Heart left ventricle (tissue), 16 donors: Measurements from ENCODE around the gene ANGPTL7. TPM values are rescaled to one million over a fixed set of nuclear protein-coding genes. Genes with fewer than 3 reads are reported as not detected.

ENCODE experiments used
- ATAC-seq, 4 donors: fragments of 200-7000 bp; cut with Tn5 transposase; one replicate each; pipeline ENCODE4 v1.9.1; 2020 to 2022; ENCODE audit warnings: moderate library complexity in 4 of 4, mild to moderate bottlenecking in 3 of 4, moderate number of reproducible peaks in 1 of 4
- DNase-seq, 5 donors: peaks; one replicate each; pipeline ENCODE4 v3.0.0-alpha.2; 2020
- H3K27ac ChIP-seq, 12 donors: fragments of 200-600 bp; sonication (generic) in 4 of 12; one replicate each; pipeline versions ENCODE4 v1.5.0 to v1.8.0; 2016 to 2022; ENCODE audit warnings: mild to moderate bottlenecking in 2 of 12
- H3K27me3 ChIP-seq, 9 donors: fragments of 200-600 bp; sonication (generic) in 2 of 9; one replicate each; pipeline versions ENCODE4 v1.5.1 to v1.8.0; 2016 to 2022; ENCODE audit warnings: mild to moderate bottlenecking in 3 of 9
- H3K36me3 ChIP-seq, 9 donors: fragments of 200-600 bp; sonication (generic) in 2 of 9; one replicate each; pipeline versions ENCODE4 v1.5.0 to v1.8.0; 2018 to 2022; ENCODE audit warnings: mild to moderate bottlenecking in 2 of 9
- H3K4me1 ChIP-seq, 12 donors: fragments of 200-600 bp; sonication (generic) in 4 of 12; one replicate each; pipeline versions ENCODE4 v1.5.0 to v1.8.0; 2016 to 2022; ENCODE audit warnings: mild to moderate bottlenecking in 3 of 12
- H3K4me3 ChIP-seq, 12 donors: fragments of 200-600 bp; sonication (generic) in 4 of 12; one replicate each; pipeline versions ENCODE4 v1.5.0 to v1.8.0; 2017 to 2022; ENCODE audit warnings: mild to moderate bottlenecking in 9 of 12, moderate library complexity in 4 of 12
- H3K9me3 ChIP-seq, 12 donors: fragments of 200-600 bp; sonication (generic) in 4 of 12; one replicate each; pipeline versions ENCODE4 v1.5.0 to v1.8.0; 2016 to 2022; ENCODE audit warnings: mild to moderate bottlenecking in 1 of 12
- POLR2A ChIP-seq, 2 donors: fragments of 450-650 bp; IDR thresholded peaks; one replicate each; pipeline ENCODE4 v1.6.1; 2017; ENCODE audit warnings: antibody characterized with exemption in 2 of 2, mild to moderate bottlenecking in 2 of 2, moderate library complexity in 2 of 2
- WGBS, 4 donors: extraction: QIAGEN DNeasy Blood & Tissue Kit in 2 of 4; methylation state at CpG; one replicate each; pipeline versions ENCODE4 v1.1.5 to v1.1.7; 2013 to 2018; 5-methylcytosine and 5-hydroxymethylcytosine counted together
- intact Hi-C, 10 donors: fragments of 100-400 bp; cut with DNase I; formaldehyde crosslinking; loops; one replicate each; pipeline versions ENCODE4 v1.11.1 to v1.14.2; 2022
- polyA plus RNA-seq, 2 donors: library from polyadenylated mRNA; stranded (reverse); fragments of 200-250 nt; gene quantifications; one replicate each; pipeline ENCODE4 v1.2.3, GENCODE V29; 2013
- total RNA-seq, 9 donors: library from RNA; depleted of rRNA in 2 of 9; stranded (reverse); fragments of >200 nt in 2 of 9; fragmentation: NEBNext Ultra II Directional in 3 of 9; extraction: Animal tissue kit (Norgen Biotek cat#: 25700) in 3 of 9; gene quantifications; one replicate each; pipeline versions ENCODE4 v1.1.0 to v1.2.4, GENCODE V29; 2016 to 2023
- TF ChIP-seq, protein P1 (sequence below), 12 donors: fragments of 200-600 bp; sonication (generic) in 4 of 12; IDR thresholded peaks; one replicate each; pipeline versions ENCODE4 v1.5.0 to v1.8.0; 2018 to 2022; ENCODE audit warnings: antibody characterized with exemption in 12 of 12, mild to moderate bottlenecking in 5 of 12
- donor health status: ischemic (EF 13 %, LVEDD 7.1; RV severe dilation, severe dysfunction).
- donor health status: healthy with polysubstance abuse.
- donor health status: DM: no; HTN: yes; CAD: no.
- donor health status: DM: no; HTN: no; CAD: no.
- donor health status: ischemic (EF 25% LVEDD 6.9; RV normal size, moderate dysfunction).
- donor health status: ischemic (EF 25% LVEDD 5.7; RV mildly dilated, moderate dysfunction).
- donor health status: healthy.
- donor health status: DM: yes; HTN: yes; CAD: no.
- donor health status: ischemic (EF 35%, LVEDD 5.7; RV mildly dilated, moderate dysfunction).
- donor health status: nonischemic (EF 11% LVEDD 7.7; RV severe dilation, severe dysfunction).
- donor health status: DM: yes; HTN: yes; CAD: no.
- donor health status: PGD.
- donor health status: ischemic (EF 29% LVEDD 5.4; RV normal size, mild dysfunction).
- donor health status: nonischemic (EF 23%, LVEDD 6.1; RV moderate dilation, normal function).

ANGPTL7 gene
- total and polyA plus RNA-seq, 11 donors: 0.15 to 2.6 (median 0.43) TPM; not detected in 1

DNA sequence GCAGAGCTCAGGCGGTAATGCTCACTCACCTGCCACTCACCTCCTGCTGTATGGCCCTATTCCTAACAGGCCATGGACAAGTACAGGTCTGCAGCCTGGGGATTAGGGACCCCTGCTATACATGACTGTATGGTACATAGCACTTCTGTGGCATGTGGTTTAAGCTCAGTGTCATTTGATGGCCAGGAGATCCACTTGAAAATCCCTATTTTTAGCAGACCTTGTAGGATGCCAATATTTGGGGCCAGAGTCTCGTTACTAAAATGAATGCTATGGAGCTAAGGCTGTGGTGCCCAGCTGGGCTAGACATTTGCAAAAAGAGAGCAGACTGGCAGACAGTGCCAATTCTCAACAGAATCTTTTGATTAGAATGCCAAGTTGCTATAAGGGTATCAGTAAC is 1.7 kb upstream of the ANGPTL7 start:
- intact Hi-C loops: no loop called here
- Histone ChIP-seq H3K9me3 (no peaks in the 10 kb centered on the region), H3K4me1 (peaks cover 0 to 30% (median 14%) of the 10 kb centered on the region in 12 donors), H3K27ac (peak overlapping the region in 3 of 12 donors; percentile 13 to 32 (median 15)), H3K4me3 (no peak overlapping the region), H3K27me3 (no peaks in the 10 kb centered on the region), H3K36me3 (peaks cover 0 to 70% (median 53%) of the 10 kb centered on the region in 9 donors)
- ATAC-seq (peak; percentile 35 to 56 (median 42)), DNase-seq (no peak)
- WGBS, 4 donors: 50 to 63% (median 54%) methylated on average over 2 of the region's 2 CpGs
- TF ChIP-seq, protein P1, sequence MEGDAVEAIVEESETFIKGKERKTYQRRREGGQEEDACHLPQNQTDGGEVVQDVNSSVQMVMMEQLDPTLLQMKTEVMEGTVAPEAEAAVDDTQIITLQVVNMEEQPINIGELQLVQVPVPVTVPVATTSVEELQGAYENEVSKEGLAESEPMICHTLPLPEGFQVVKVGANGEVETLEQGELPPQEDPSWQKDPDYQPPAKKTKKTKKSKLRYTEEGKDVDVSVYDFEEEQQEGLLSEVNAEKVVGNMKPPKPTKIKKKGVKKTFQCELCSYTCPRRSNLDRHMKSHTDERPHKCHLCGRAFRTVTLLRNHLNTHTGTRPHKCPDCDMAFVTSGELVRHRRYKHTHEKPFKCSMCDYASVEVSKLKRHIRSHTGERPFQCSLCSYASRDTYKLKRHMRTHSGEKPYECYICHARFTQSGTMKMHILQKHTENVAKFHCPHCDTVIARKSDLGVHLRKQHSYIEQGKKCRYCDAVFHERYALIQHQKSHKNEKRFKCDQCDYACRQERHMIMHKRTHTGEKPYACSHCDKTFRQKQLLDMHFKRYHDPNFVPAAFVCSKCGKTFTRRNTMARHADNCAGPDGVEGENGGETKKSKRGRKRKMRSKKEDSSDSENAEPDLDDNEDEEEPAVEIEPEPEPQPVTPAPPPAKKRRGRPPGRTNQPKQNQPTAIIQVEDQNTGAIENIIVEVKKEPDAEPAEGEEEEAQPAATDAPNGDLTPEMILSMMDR (IDR thresholded peaks at IDR 0.05): no peak
- no peak for TF ChIP-seq POLR2A (IDR thresholded peaks at IDR 0.05)

DNA sequence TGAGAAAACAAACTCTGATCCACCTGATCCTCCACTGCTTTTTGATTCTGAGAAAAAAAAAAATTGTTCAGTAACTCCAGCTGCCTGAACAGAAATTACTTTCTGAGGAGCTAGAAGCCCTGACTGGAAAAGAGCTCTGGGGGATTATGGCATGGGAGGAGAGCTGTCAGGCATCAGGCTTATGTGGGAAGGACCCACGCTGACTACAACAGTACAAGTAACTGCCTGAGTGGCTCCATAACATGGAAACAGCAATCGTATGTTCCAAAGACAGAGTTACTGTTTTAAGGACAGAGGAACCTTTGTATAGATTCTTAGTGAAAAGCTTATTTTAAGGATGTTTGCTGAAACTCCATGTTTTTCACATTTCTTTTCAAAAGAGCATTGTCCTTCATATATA is 1.2 kb upstream of the ANGPTL7 start:
- peaks cover 0 to 70% (median 53%) of the 10 kb centered on the region in 9 donors for H3K36me3 ChIP-seq
- TF ChIP-seq, protein P1 (IDR thresholded peaks at IDR 0.05): no peak
- no peak for TF ChIP-seq POLR2A (IDR thresholded peaks at IDR 0.05)
- H3K4me3 ChIP-seq: no peak overlapping the region
- H3K9me3 ChIP-seq: no peaks in the 10 kb centered on the region
- peaks cover 0 to 30% (median 14%) of the 10 kb centered on the region in 12 donors for H3K4me1 ChIP-seq
- DNase-seq (no peak), ATAC-seq (peak in 1 of 4 donors; percentile 27)
- intact Hi-C loops: no loop called here
- H3K27ac ChIP-seq: peak overlapping the region in 3 of 12 donors; percentile 13 to 32 (median 15)
- H3K27me3 ChIP-seq: no peaks in the 10 kb centered on the region
- 32 to 46% (median 42%) methylated on average over 2 of the region's 2 CpGs for WGBS, 4 donors

DNA sequence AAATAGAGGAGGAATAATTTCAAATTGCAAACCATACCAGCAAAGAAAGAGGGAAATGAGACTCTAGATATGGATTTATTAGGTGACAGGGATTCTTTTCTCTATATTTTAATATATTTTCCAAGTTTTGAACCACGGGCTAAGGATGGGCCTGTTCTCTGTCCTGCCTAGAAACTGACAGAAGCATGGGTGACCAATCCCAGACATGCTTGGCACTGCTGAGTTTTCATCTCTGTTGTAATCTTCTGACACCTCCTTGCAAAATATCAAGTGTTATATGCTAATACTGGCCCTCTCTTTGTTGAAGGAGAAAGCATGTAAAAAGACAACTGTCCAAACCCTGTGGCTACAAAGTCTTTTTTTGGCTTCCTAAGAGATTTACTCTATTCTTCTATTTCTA is 774 bp upstream of the ANGPTL7 start:
- Histone ChIP-seq H3K4me3 (no peak overlapping the region), H3K27me3 (no peaks in the 10 kb centered on the region), H3K4me1 (peaks cover 0 to 30% (median 14%) of the 10 kb centered on the region in 12 donors), H3K27ac (peak overlapping the region in 1 of 12 donors; percentile 13), H3K36me3 (peaks cover 0 to 70% (median 55%) of the 10 kb centered on the region in 9 donors), H3K9me3 (no peaks in the 10 kb centered on the region)
- 29 to 55% (median 50%) methylated on average over 1 of the region's 1 CpG for WGBS, 4 donors
- intact Hi-C loops: no loop called here
- ATAC-seq (peak in 3 of 4 donors; percentile 66 to 77 (median 74)), DNase-seq (no peak)
- no peak for TF ChIP-seq POLR2A (IDR thresholded peaks at IDR 0.05)
- TF ChIP-seq, protein P1 (IDR thresholded peaks at IDR 0.05): no peak

DNA sequence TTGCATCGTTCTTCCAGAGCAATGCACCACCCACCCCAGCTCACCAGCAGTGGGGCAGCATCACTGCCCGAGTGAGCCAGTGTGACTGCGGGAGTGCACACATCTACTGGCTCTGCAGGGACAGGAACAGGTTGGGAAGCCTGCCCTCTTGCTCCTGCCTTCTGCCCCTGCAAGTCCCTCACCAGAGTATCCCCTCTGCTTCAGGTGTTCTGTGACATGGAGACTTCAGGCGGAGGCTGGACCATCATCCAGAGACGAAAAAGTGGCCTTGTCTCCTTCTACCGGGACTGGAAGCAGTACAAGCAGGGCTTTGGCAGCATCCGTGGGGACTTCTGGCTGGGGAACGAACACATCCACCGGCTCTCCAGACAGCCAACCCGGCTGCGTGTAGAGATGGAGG is 4.2 kb downstream of the ANGPTL7 start:
- no peak overlapping the region for H3K4me3 ChIP-seq
- H3K36me3 ChIP-seq: peaks cover 0 to 93% (median 89%) of the 10 kb centered on the region in 9 donors
- no peak for TF ChIP-seq POLR2A (IDR thresholded peaks at IDR 0.05)
- TF ChIP-seq, protein P1 (IDR thresholded peaks at IDR 0.05): no peak
- intact Hi-C loops: no loop called here
- ATAC-seq (no peak), DNase-seq (no peak)
- H3K27ac ChIP-seq: no peak overlapping the region
- no peaks in the 10 kb centered on the region for H3K9me3 ChIP-seq
- no peaks in the 10 kb centered on the region for H3K27me3 ChIP-seq
- 93 to 96% (median 95%) methylated on average over 10 to 11 of the region's 11 CpGs for WGBS, 4 donors
- H3K4me1 ChIP-seq: peaks cover 0 to 14% (median 6%) of the 10 kb centered on the region in 12 donors
